DMS 273 treated with DMSO at 0.1 percent for 48 hours (cell line): Measurements from ENCODE around the gene IFIT2.
"Not testable (repeated sequence)": the region's sequence is repeated elsewhere in the genome, so short reads cannot be mapped to it uniquely, and the experiment has no call there.

Experiments
- DNase-seq: peaks from one replicate; lab custom pipeline; 2025; lab: John Stamatoyannopoulos, UW

Gene IFIT2

DNA sequence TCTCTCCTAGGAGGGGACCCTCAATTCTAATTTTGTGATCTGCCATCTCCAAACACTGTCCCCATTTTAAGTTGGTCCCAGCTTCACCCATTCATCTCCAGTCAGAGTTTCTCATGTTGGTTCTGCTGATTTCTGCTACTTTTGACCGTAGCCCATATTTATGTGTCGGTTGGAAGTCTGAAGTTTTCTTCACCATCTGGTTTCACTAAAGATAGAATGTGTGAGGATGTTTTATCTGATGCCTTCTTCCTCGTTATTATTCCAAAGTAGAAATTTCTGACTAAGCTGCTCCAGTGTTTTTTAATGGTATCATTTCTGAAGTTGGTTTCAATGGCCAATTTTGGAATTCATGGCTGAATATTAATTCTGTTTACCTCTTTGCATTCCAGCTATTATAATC, 21.3 kb upstream of the IFIT2 start:
- DNase-seq = no peak

- DNase-seq = no peak
Measured at GRCh38 chr10:89281606-89282395, 20.0 kb upstream of the IFIT2 start.

- DNase-seq = no peak
Measured at GRCh38 chr10:89283025-89283935, 18.6 kb upstream of the IFIT2 start.

DNA sequence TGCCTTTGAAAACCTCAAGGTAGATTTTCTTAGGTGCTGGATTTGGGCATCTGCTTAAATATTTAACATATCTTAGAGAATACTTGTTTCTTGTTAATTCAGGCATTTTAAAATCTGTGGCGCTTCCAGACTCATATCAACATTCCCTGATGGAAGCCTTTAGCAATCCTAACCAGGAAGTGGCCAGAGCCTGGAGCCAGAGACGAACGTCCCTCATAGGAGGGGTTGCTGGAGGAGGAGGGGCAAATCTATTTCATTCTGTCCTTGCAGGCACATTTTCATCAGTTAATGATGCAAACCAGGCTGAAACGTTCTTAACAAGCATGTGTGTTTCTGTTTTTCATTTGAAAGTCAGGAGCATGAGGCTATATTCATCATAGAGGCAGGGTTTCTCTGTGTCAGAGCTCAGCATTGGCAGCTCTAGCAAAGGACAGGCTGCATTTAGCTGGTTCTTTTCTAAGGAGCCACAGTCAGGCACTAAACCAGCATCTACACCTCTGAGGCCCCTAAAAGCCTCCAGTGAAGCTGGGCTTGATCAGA, 17.8 kb upstream of the IFIT2 start:
- no peak for DNase-seq

- DNase-seq = not testable (repeated sequence)
Measured at GRCh38 chr10:89284711-89285110, 17.1 kb upstream of the IFIT2 start.

- not testable (repeated sequence) for DNase-seq
Measured at GRCh38 chr10:89285303-89285702, 16.5 kb upstream of the IFIT2 start.

GRCh38 chr10:89294721-89295239, 7.1 kb upstream of the IFIT2 start:
- no peak for DNase-seq

GRCh38 chr10:89295597-89295996, 6.2 kb upstream of the IFIT2 start:
- DNase-seq = no peak

GRCh38 chr10:89296220-89296648, 5.6 kb upstream of the IFIT2 start:
- no peak for DNase-seq

DNA sequence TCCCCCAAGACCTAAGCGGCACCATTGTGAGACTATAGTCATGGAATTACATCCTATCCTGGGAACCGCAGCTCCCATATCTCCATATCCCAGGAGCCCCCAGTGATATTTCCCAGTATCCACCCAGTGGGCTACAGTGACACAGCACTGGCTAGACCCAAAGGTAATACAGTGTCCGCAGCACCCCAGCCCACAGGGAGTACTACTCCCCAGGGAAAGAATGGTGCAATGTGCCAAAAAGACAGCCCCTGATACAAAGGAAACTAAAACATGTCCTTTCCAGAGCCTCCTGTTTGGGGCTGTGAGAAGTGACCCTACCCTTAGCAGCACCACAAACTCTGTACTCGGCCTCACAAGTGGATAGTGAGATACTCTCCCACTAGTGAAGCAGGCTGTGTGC, 4.5 kb upstream of the IFIT2 start:
- no peak for DNase-seq

DNA sequence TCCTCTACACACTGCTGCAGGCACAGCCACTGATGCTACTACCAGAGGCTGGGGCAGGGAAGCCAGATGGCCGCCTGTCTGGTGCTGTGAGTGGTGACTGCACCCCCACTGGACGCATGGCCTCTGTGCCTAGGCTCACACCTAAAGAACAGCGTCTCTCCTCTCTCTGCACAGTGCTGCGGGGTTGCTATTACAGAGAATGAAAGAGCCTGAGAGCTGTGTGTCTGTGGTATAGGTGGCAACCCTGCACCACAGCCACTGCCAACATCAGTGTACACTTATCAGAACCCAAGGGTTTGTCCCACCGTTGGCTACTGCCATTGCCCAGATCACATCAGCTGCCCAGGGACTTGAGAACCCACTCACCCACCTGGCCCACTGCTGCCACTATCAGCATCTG, 4.1 kb upstream of the IFIT2 start:
- no peak for DNase-seq

- DNase-seq = no peak
Measured at GRCh38 chr10:89299031-89299430, 2.8 kb upstream of the IFIT2 start.

GRCh38 chr10:89301232-89301631, 614 bp upstream of the IFIT2 start:
- DNase-seq = no peak

DNA sequence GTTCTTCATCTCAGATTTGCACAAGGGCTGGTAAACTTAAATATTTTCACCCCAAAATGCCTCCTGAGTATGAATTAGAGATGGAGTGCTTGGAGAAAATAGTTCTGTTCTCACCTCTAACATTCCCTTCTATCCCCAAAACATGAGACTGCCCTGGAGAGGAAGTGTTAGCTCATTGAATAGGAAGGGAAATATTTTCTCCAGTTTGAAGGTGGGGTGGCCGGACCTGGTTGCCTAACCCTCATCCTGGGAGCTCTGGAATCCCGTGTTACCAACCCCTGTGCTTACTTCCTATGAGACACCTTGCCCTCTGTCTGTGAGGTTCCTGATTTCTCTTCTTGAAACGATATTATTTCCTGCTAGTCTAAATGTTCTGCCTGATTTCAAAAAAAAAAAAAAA, 779 bp downstream of the IFIT2 start:
- DNase-seq = no peak

GRCh38 chr10:89303161-89303560, 1.3 kb downstream of the IFIT2 start:
- DNase-seq = no peak

DNA sequence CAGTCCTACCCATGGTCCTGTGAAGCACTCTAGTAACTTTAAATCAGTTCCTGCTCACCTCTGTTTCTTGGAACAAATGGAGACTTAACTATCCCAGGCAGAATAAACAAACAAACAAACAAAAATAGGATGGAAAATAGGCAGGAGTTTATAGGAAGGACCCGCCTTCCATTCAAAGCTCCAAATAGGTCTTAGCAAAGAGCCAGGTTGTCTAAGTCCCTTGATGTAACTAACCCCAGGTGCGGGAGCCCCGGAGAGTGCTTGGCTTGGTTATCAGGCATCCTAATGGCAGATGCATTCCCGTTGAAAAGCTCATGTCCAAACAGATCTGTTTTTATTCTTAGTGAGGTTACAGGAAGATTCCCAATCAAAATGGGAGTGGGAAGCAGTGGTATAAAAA, 2.2 kb downstream of the IFIT2 start:
- DNase-seq = no peak

DNA sequence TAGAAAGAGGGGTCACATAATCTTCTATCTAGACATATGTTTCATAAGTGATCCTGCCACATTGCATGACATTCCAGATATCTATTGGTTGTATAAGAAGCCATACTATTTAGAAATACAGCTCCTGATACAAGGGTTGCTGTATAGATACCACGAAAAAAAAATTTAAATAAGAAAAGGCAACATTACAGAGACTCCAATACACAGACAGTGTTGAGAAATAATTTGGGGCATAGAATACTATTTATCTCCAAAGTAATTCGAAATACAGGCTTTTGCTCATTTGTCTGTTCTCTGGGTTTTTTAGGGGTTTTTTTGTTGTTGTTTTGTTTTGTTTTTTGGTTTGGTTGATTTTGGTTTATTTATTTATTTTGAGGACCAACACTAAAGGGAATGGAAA, 2.6 kb downstream of the IFIT2 start:
- no peak for DNase-seq

DNA sequence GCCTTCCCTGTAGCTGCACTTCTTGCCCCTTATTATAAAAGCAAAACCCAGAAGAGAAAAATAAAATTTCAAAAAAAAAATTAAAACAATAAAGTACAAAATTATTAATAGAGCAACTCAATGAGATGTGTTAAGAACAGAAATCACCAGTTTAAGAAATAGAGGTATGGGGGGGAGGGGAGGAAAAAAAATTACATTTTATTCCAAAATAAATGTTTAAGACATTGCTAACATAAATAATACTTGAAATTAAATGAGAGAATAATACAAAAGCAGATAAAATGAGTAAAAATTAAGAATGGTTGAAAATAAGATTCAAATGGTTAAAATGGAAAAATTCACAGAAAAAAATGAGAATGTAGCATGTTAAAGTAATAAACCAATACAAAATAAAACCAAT, 3.1 kb downstream of the IFIT2 start:
- DNase-seq = no peak

DNA sequence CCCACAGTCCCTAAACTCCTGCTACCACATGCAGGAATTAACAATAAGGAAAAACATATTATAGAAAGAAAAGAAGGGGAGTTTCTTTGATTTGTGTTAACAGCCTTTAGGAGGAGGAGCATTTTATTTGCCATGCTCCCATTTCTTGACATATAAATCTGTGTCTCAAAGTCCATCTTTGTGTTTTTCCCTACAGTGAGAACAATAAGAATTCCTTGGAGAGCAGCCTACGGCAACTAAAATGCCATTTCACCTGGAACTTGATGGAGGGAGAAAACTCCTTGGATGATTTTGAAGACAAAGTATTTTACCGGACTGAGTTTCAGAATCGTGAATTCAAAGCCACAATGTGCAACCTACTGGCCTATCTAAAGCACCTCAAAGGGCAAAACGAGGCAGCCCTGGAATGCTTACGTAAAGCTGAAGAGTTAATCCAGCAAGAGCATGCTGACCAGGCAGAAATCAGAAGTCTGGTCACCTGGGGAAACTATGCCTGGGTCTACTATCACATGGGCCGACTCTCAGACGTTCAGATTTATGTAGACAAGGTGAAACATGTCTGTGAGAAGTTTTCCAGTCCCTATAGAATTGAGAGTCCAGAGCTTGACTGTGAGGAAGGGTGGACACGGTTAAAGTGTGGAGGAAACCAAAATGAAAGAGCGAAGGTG, 4.1 kb downstream of the IFIT2 start:
- DNase-seq = no peak

GRCh38 chr10:89306434-89307268, 4.8 kb downstream of the IFIT2 start:
- DNase-seq = no peak

DNA sequence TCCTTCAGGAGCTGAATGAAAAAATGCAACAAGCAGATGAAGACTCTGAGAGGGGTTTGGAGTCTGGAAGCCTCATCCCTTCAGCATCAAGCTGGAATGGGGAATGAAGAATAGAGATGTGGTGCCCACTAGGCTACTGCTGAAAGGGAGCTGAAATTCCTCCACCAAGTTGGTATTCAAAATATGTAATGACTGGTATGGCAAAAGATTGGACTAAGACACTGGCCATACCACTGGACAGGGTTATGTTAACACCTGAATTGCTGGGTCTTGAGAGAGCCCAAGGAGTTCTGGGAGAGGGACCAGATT, 5.4 kb downstream of the IFIT2 start:
- DNase-seq = no peak
